GM12878 (cell line): ENCODE results near the gene TMEM209. TPM values are rescaled to one million over a fixed set of nuclear protein-coding genes. Genes with fewer than 3 reads are reported as not detected.

Experiments used
- ATAC-seq: fragments of 200-7000 bp; cut with Tn5 transposase; 3 replicates; pipeline ENCODE4 v1.9.1; 2020; ENCODE audit warnings: mild to moderate bottlenecking, moderate library complexity
- BruUV-seq: library from RNA; stranded (reverse); fragments of 400-500 nt; replicated peaks from 2 replicates; lab custom pipeline; 2021; lab: Mats Ljungman, UMichigan
- CTCF ChIA-PET: fragments of 300-600 bp; sonication (Branson Sonifier 250); formaldehyde crosslinking; extraction: SDS; loops from one replicate; lab custom pipeline; 2021; ENCODE audit warnings: inconsistent platforms; lab: Yijun Ruan, JAX
- POLR2A ChIA-PET: fragments of 350-600 bp; formaldehyde crosslinking; extraction: SDS; loops from one replicate; lab custom pipeline; 2021; ENCODE audit warnings: inconsistent platforms; lab: Charles Lee
- RAD21 ChIA-PET: fragments of 300-600 bp; sonication (Branson Sonifier 250); formaldehyde crosslinking; loops from one replicate; lab custom pipeline; 2023; ENCODE audit warnings: antibody characterized with exemption; ENCODE audit not compliant: unreplicated experiment; lab: Charles Lee
- SMC1A ChIA-PET: fragments of 300-600 bp; sonication (Branson Sonifier 250); formaldehyde crosslinking; loops from one replicate; lab custom pipeline; 2023; ENCODE audit not compliant: unreplicated experiment, uncharacterized antibody; lab: Charles Lee
- DNase-seq: peaks from one replicate; pipeline ENCODE4 v3.0.0-alpha.2; 2011; ENCODE audit warnings: low read depth, low spot score
- FAIRE-seq: peaks from 3 replicates; lab custom pipeline; 2011; peaks lifted over from hg19 to GRCh38; lab: Jason Lieb, UNC
- H2AFZ ChIP-seq: 2 replicates; pipeline ENCODE4 v1.6.0; 2011; ENCODE audit warnings: low read depth, low read length, control low read depth; ENCODE audit not compliant: control insufficient read depth
- H3K27ac ChIP-seq: 2 replicates; pipeline ENCODE4 v1.5.1; 2011; ENCODE audit warnings: control low read depth; ENCODE audit not compliant: control insufficient read depth, insufficient read depth
- H3K27me3 ChIP-seq, 2 experiments: replicated peaks in 1 of 2; 2 replicates each; pipeline versions ENCODE4 v1.6.0 to v1.6.1; 2011; ENCODE audit warnings: low read length in 1 of 2; ENCODE audit not compliant: control insufficient read depth in 2 of 2, insufficient read depth in 2 of 2
- H3K36me3 ChIP-seq, 2 experiments: 2 replicates each; pipeline ENCODE4 v1.5.1; 2011; ENCODE audit warnings: low read length in 1 of 2; ENCODE audit not compliant: control insufficient read depth in 2 of 2, insufficient read depth in 2 of 2
- H3K4me1 ChIP-seq: 2 replicates; pipeline ENCODE4 v1.6.1; 2011; ENCODE audit warnings: mild to moderate bottlenecking, low read length, moderate library complexity, mixed read lengths; ENCODE audit not compliant: control insufficient read depth, insufficient read depth
- H3K4me2 ChIP-seq: 2 replicates; pipeline ENCODE4 v1.6.0; 2011; ENCODE audit warnings: control low read depth; ENCODE audit not compliant: control insufficient read depth, insufficient read depth
- H3K4me3 ChIP-seq: fragments of 200-600 bp; sonication (generic); 2 replicates; pipeline ENCODE4 v1.5.1; 2016
- H3K79me2 ChIP-seq: 2 replicates; pipeline ENCODE4 v1.6.0; 2011; ENCODE audit warnings: low read length; ENCODE audit not compliant: control insufficient read depth, insufficient read depth
- H3K9ac ChIP-seq: 2 replicates; pipeline ENCODE4 v1.8.0; 2011; ENCODE audit warnings: low read length, control low read depth, mixed read lengths; ENCODE audit not compliant: control insufficient read depth, insufficient read depth
- H3K9me3 ChIP-seq: replicated peaks from 3 replicates; pipeline ENCODE4 v1.5.1; 2011; ENCODE audit warnings: mild to moderate bottlenecking, low read length; ENCODE audit not compliant: control insufficient read depth, insufficient read depth
- H4K20me1 ChIP-seq: 2 replicates; pipeline ENCODE4 v1.6.0; 2011; ENCODE audit not compliant: control insufficient read depth, insufficient read depth
- EED ChIP-seq: sonication (generic); IDR thresholded peaks from 2 replicates; pipeline ENCODE4 v1.6.1; 2016; ENCODE audit warnings: antibody characterized with exemption, low read depth
- HDGF ChIP-seq: fragments of 450-650 bp; IDR thresholded peaks from 2 replicates; pipeline ENCODE4 v1.6.1; 2016; ENCODE audit warnings: antibody characterized with exemption
- JUND ChIP-seq: IDR thresholded peaks from 2 replicates; pipeline ENCODE4 v1.6.1; 2012; ENCODE audit warnings: low read depth, mild to moderate bottlenecking, low read length, improper control_type of control experiment, moderate library complexity
- NFIC ChIP-seq: IDR thresholded peaks from 2 replicates; pipeline ENCODE4 v1.6.1; 2012; ENCODE audit warnings: low read depth, mild to moderate bottlenecking, inconsistent platforms, low read length, moderate library complexity
- PAX8 ChIP-seq: fragments of 450-650 bp; IDR thresholded peaks from 2 replicates; pipeline ENCODE4 v1.6.1; 2017; ENCODE audit warnings: mild to moderate bottlenecking, moderate library complexity
- PRDM15 ChIP-seq: fragments of 450-650 bp; formaldehyde crosslinking; IDR thresholded peaks from 2 replicates; pipeline ENCODE4 v1.4.0; 2020; ENCODE audit warnings: mild to moderate bottlenecking, moderate library complexity
- TCF3 ChIP-seq: IDR thresholded peaks from 2 replicates; pipeline ENCODE4 v1.6.1; 2012; ENCODE audit warnings: low read depth, mild to moderate bottlenecking, low read length, borderline replicate concordance; ENCODE audit not compliant: insufficient read depth
- ZNF687 ChIP-seq: fragments of 450-650 bp; IDR thresholded peaks from 2 replicates; pipeline ENCODE4 v1.6.1; 2017; ENCODE audit warnings: mild to moderate bottlenecking, moderate library complexity
- WGBS: methylation state at CpG from one replicate; pipeline ENCODE4 v1.1.6; 2016; ENCODE audit warnings: low lambda C conversion rate; ENCODE audit not compliant: insufficient replicate concordance, insufficient coverage; ENCODE audit errors: missing lambda C conversion rate; 5-methylcytosine and 5-hydroxymethylcytosine counted together
- in situ Hi-C: fragments of 300-500 bp; cut with MboI; formaldehyde crosslinking; loops from 9 replicates; pipeline ENCODE4 v1.14.3; 2018; ENCODE audit warnings: mixed read lengths
- intact Hi-C: fragments of 100-400 bp; cut with micrococcal nuclease; formaldehyde crosslinking; loops from one replicate; pipeline ENCODE4 v1.14.2; 2022; ENCODE audit not compliant: unreplicated experiment
- polyA plus RNA-seq, 11 experiments: library from polyadenylated mRNA; depleted of rRNA in 4 of 11; unstranded in 6 of 11; stranded (reverse) in 5 of 11; fragments of >200 nt; fragmentation: Nextera tagmentation in 4 of 11; fragmentation: Illumina TruSeq in 1 of 11; extraction: Ambion mirVana in 4 of 11; extraction: Trizol in 1 of 11; gene quantifications; 1 replicate in 1 of 11; 2 replicates in 10 of 11; pipeline versions ENCODE4 v1.2.1 to v1.2.3, GENCODE V29; 2011 to 2016; ENCODE audit warnings: inconsistent platforms in 2 of 11, missing spikeins in 2 of 11, low read depth in 1 of 11
- total RNA-seq, 4 experiments: library from RNA; depleted of rRNA in 3 of 4; stranded (reverse); fragments of >200 nt in 3 of 4; fragmentation: Illumina TruSeq in 1 of 4; extraction: Trizol in 1 of 4; gene quantifications; 2 replicates each; pipeline versions ENCODE4 v1.2.1 to v1.2.3, GENCODE V29; 2013 to 2021
- TF ChIP-seq, protein P1 (sequence below), 3 experiments: IDR thresholded peaks in 2 of 3; conservative IDR thresholded peaks in 1 of 3; 2 replicates each; pipeline ENCODE4 v1.5.1; 2011; ENCODE audit warnings: low read depth in 3 of 3, low read length in 3 of 3, mild to moderate bottlenecking in 3 of 3, control low read depth in 2 of 3, moderate library complexity in 2 of 3, inconsistent platforms in 1 of 3, mixed read lengths in 1 of 3; ENCODE audit not compliant: control insufficient read depth in 2 of 3, insufficient read depth in 1 of 3; ENCODE audit errors: extremely low read depth in 1 of 3
- TF ChIP-seq, protein P2 (sequence below): fragments of 450-650 bp; IDR thresholded peaks from 2 replicates; pipeline ENCODE4 v1.6.1; 2017; ENCODE audit warnings: mild to moderate bottlenecking, moderate library complexity

TMEM209 gene
- total and polyA plus RNA-seq, 10 of the 15 experiments (the other 5 are each of a cell fraction or from before 2014, with no cell fraction given): 22.1 to 41.2 (median 35.1) TPM

DNA sequence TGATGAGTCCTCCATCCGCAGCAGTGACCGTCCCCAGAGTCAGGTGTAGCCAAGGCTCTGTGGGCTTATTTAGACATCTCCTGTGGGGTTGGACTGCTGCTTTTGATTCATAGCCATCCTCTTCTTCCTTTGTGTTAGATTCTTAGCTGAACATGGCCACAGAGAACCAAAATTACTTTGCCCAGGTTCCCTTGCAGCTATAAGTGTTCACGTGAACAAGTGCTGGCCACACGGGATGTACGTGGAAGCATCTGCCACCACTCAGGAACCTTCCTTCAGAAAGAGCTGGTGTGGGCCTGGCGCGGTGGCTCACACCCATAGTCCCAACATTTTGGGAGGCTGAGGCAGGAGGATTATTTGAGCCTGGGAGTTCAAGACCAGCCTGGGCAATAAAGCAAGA, 49.1 kb downstream of the TMEM209 start:
- ChIA-PET CTCF (interaction anchor here (1.2 to 1.4 kb wide), 2 partner anchors 9 to 14 kb away, joined by 3 to 4 read pairs; no protein-coding TSS in a partner anchor), RAD21 (interaction anchor here (0.8 kb wide), 1 partner anchor 428 kb away, joined by 3 read pairs; no protein-coding TSS in a partner anchor), SMC1A (no interaction called here), POLR2A (no interaction called here)
- no peak for DNase-seq
- ATAC-seq: no peak
- Histone ChIP-seq H3K4me3 (no peak overlapping the region), H3K27ac (no peak overlapping the region), H3K36me3 (peaks cover 0 to 3% of the 10 kb centered on the region in 2 experiments; a peak in 3 of 4 replicates), H3K4me2 (no peak overlapping the region), H3K27me3 (no peaks in the 10 kb centered on the region), H3K9me3 (peaks cover 5% of the 10 kb centered on the region), H3K4me1 (peaks cover 13% of the 10 kb centered on the region), H3K9ac (no peak overlapping the region), H3K79me2 (no peaks in the 10 kb centered on the region), H4K20me1 (no peaks in the 10 kb centered on the region), H2AFZ (no peak overlapping the region)
- intact Hi-C loops (no loop called here), in situ Hi-C loops (no loop called here)
- no TSS peak for BruUV-seq
- FAIRE-seq: no peak
- 99% methylated on average over 7 of the region's 7 CpGs for WGBS
- TF ChIP-seq NFIC (no peak), ZNF687 (no peak), EED (no peak), JUND (no peak), PRDM15 (CRISPR knock-in tag) (no peak), HDGF (no peak), PAX8 (no peak), TCF3 (no peak)
- TF ChIP-seq, protein P1, sequence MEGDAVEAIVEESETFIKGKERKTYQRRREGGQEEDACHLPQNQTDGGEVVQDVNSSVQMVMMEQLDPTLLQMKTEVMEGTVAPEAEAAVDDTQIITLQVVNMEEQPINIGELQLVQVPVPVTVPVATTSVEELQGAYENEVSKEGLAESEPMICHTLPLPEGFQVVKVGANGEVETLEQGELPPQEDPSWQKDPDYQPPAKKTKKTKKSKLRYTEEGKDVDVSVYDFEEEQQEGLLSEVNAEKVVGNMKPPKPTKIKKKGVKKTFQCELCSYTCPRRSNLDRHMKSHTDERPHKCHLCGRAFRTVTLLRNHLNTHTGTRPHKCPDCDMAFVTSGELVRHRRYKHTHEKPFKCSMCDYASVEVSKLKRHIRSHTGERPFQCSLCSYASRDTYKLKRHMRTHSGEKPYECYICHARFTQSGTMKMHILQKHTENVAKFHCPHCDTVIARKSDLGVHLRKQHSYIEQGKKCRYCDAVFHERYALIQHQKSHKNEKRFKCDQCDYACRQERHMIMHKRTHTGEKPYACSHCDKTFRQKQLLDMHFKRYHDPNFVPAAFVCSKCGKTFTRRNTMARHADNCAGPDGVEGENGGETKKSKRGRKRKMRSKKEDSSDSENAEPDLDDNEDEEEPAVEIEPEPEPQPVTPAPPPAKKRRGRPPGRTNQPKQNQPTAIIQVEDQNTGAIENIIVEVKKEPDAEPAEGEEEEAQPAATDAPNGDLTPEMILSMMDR (IDR thresholded peaks at IDR 0.05 in 2 of 3, conservative IDR thresholded peaks at IDR 0.05 in 1 of 3; ENCODE audit: control insufficient read depth in 2 of 3, extremely low read depth in 1 of 3, insufficient read depth in 1 of 3, low read depth in 3 of 3, low read length in 3 of 3): no peak
- TF ChIP-seq, protein P2, sequence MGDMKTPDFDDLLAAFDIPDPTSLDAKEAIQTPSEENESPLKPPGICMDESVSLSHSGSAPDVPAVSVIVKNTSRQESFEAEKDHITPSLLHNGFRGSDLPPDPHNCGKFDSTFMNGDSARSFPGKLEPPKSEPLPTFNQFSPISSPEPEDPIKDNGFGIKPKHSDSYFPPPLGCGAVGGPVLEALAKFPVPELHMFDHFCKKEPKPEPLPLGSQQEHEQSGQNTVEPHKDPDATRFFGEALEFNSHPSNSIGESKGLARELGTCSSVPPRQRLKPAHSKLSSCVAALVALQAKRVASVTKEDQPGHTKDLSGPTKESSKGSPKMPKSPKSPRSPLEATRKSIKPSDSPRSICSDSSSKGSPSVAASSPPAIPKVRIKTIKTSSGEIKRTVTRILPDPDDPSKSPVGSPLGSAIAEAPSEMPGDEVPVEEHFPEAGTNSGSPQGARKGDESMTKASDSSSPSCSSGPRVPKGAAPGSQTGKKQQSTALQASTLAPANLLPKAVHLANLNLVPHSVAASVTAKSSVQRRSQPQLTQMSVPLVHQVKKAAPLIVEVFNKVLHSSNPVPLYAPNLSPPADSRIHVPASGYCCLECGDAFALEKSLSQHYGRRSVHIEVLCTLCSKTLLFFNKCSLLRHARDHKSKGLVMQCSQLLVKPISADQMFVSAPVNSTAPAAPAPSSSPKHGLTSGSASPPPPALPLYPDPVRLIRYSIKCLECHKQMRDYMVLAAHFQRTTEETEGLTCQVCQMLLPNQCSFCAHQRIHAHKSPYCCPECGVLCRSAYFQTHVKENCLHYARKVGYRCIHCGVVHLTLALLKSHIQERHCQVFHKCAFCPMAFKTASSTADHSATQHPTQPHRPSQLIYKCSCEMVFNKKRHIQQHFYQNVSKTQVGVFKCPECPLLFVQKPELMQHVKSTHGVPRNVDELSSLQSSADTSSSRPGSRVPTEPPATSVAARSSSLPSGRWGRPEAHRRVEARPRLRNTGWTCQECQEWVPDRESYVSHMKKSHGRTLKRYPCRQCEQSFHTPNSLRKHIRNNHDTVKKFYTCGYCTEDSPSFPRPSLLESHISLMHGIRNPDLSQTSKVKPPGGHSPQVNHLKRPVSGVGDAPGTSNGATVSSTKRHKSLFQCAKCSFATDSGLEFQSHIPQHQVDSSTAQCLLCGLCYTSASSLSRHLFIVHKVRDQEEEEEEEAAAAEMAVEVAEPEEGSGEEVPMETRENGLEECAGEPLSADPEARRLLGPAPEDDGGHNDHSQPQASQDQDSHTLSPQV: no peak
